GM23338 (cell line): ENCODE measurements around the gene VPREB1. TPM values are rescaled to one million over a fixed set of nuclear protein-coding genes. Genes with fewer than 3 reads are reported as not detected.

Experiments
- ATAC-seq: fragments of 200-7000 bp; cut with Tn5 transposase; 3 replicates; pipeline ENCODE4 v1.9.1; 2020
- DNase-seq: peaks from one replicate; pipeline ENCODE4 v3.0.0-alpha.2; 2015; ENCODE audit warnings: low spot score
- H2AFZ ChIP-seq: fragments of 200-600 bp; sonication (generic); 2 replicates; pipeline ENCODE4 v1.8.0; 2016; ENCODE audit warnings: antibody characterized with exemption, mild to moderate bottlenecking, moderate library complexity
- H3F3A ChIP-seq: fragments of 200-600 bp; sonication (generic); replicated peaks from 2 replicates; pipeline ENCODE4 v1.8.0; 2017; ENCODE audit warnings: antibody characterized with exemption, mixed run types, low read depth
- H3K27ac ChIP-seq: fragments of 200-600 bp; sonication (generic); 2 replicates; pipeline ENCODE4 v1.6.1; 2016; ENCODE audit warnings: low read depth
- H3K27me3 ChIP-seq: fragments of 200-600 bp; sonication (generic); 2 replicates; pipeline ENCODE4 v1.8.0; 2016; ENCODE audit warnings: mild to moderate bottlenecking, mixed run types, moderate library complexity; ENCODE audit not compliant: insufficient read depth
- H3K36me3 ChIP-seq: fragments of 200-600 bp; sonication (generic); 2 replicates; pipeline ENCODE4 v1.8.0; 2016; ENCODE audit warnings: mild to moderate bottlenecking; ENCODE audit not compliant: insufficient read depth
- H3K4me1 ChIP-seq: fragments of 200-600 bp; sonication (generic); 2 replicates; pipeline ENCODE4 v1.8.0; 2016; ENCODE audit warnings: mild to moderate bottlenecking, moderate library complexity; ENCODE audit not compliant: insufficient read depth
- H3K4me2 ChIP-seq: fragments of 200-600 bp; sonication (generic); 2 replicates; pipeline ENCODE4 v1.7.1; 2017; ENCODE audit warnings: mixed run types
- H3K4me3 ChIP-seq: fragments of 200-600 bp; sonication (generic); 2 replicates; pipeline ENCODE4 v1.6.1; 2016; ENCODE audit warnings: mixed run types
- H3K79me2 ChIP-seq: fragments of 200-600 bp; sonication (generic); replicated peaks from 2 replicates; pipeline ENCODE4 v1.8.0; 2017; ENCODE audit warnings: mild to moderate bottlenecking; ENCODE audit not compliant: insufficient read depth
- H3K9me2 ChIP-seq: fragments of 200-600 bp; sonication (generic); 2 replicates; pipeline ENCODE4 v1.8.0; 2017; ENCODE audit not compliant: insufficient read depth
- H4K20me1 ChIP-seq: fragments of 200-600 bp; sonication (generic); replicated peaks from 2 replicates; pipeline ENCODE4 v1.8.0; 2017; ENCODE audit warnings: mild to moderate bottlenecking; ENCODE audit not compliant: insufficient read depth
- H3K27ac Mint-ChIP-seq: 2 replicates; pipeline ENCODE4 v1.8.0; 2020; ENCODE audit warnings: inconsistent platforms, mild to moderate bottlenecking, moderate library complexity, mixed read lengths
- H3K27me3 Mint-ChIP-seq: 3 replicates; pipeline ENCODE4 v1.8.0; 2022; ENCODE audit warnings: low read depth, mild to moderate bottlenecking, moderate library complexity, mixed read lengths, inconsistent platforms; ENCODE audit not compliant: insufficient read depth, poor library complexity
- H3K36me3 Mint-ChIP-seq: 3 replicates; pipeline ENCODE4 v1.8.0; 2021; ENCODE audit warnings: low read depth, mild to moderate bottlenecking, inconsistent platforms, moderate library complexity, mixed read lengths
- H3K4me1 Mint-ChIP-seq: 3 replicates; pipeline ENCODE4 v1.8.0; 2020; ENCODE audit warnings: mild to moderate bottlenecking, inconsistent platforms, mixed read lengths
- H3K4me3 Mint-ChIP-seq: 3 replicates; pipeline ENCODE4 v1.8.0; 2021; ENCODE audit warnings: moderate library complexity, mild to moderate bottlenecking, inconsistent platforms, mixed read lengths
- H3K9me3 Mint-ChIP-seq: 3 replicates; pipeline ENCODE4 v1.8.0; 2020; ENCODE audit warnings: moderate library complexity, mild to moderate bottlenecking, inconsistent platforms, mixed read lengths
- EZH2 ChIP-seq: fragments of 200-600 bp; sonication (generic); IDR thresholded peaks from one replicate; pipeline ENCODE4 v1.8.0; 2017; ENCODE audit warnings: antibody characterized with exemption, mild to moderate bottlenecking, low read depth; ENCODE audit not compliant: unreplicated experiment
- EZH2phosphoT487 ChIP-seq: fragments of 200-600 bp; sonication (generic); IDR thresholded peaks from one replicate; pipeline ENCODE4 v1.8.1; 2018; ENCODE audit warnings: antibody characterized with exemption; ENCODE audit not compliant: unreplicated experiment
- JUNB ChIP-seq: IDR thresholded peaks from one replicate; pipeline ENCODE4 v1.6.1; 2016; ENCODE audit warnings: antibody characterized with exemption; ENCODE audit not compliant: unreplicated experiment
- STAT1 ChIP-seq: IDR thresholded peaks from one replicate; pipeline ENCODE4 v1.6.1; 2016; ENCODE audit warnings: antibody characterized with exemption; ENCODE audit not compliant: unreplicated experiment
- ZNF114 ChIP-seq: fragments of 250-450 bp; sonication (Bioruptor Pico); IDR thresholded peaks from 2 replicates; pipeline ENCODE4 v1.5.0; 2020; ENCODE audit warnings: mild to moderate bottlenecking, moderate library complexity
- ZNF331 ChIP-seq: fragments of 250-450 bp; sonication (Bioruptor Pico); IDR thresholded peaks from 2 replicates; pipeline ENCODE4 v1.5.0; 2020; ENCODE audit warnings: low read depth, mild to moderate bottlenecking, moderate library complexity
- polyA plus RNA-seq: library from polyadenylated mRNA; unstranded; fragments of >200 nt; fragmentation: Nextera tagmentation; extraction: Ambion mirVana; gene quantifications from 2 replicates; pipeline ENCODE4 v1.2.1, GENCODE V29; 2016
- total RNA-seq: library from RNA; depleted of rRNA; stranded (reverse); fragments of >200 nt; shearing (Covaris generic); gene quantifications from 2 replicates; pipeline ENCODE4 v1.2.3, GENCODE V29; 2014
- TF ChIP-seq, protein P1 (sequence below), 2 experiments: fragments of 200-600 bp in 1 of 2; sonication (generic) in 1 of 2; conservative IDR thresholded peaks; 2 replicates each; pipeline versions ENCODE4 v1.5.1 to v1.6.1; 2016 to 2017; ENCODE audit warnings: antibody characterized with exemption in 2 of 2, low read depth in 2 of 2, mild to moderate bottlenecking in 2 of 2, moderate library complexity in 1 of 2
- TF ChIP-seq, protein P2 (sequence below): IDR thresholded peaks from 2 replicates; pipeline ENCODE4 v1.6.1; 2016; ENCODE audit warnings: antibody characterized with exemption
- TF ChIP-seq, protein P3 (sequence below): IDR thresholded peaks from one replicate; pipeline ENCODE4 v1.6.1; 2018; ENCODE audit warnings: antibody characterized with exemption; ENCODE audit not compliant: unreplicated experiment

VPREB1 gene
- total and polyA plus RNA-seq, 2 experiments from 2014 or later, result not detected

DNA sequence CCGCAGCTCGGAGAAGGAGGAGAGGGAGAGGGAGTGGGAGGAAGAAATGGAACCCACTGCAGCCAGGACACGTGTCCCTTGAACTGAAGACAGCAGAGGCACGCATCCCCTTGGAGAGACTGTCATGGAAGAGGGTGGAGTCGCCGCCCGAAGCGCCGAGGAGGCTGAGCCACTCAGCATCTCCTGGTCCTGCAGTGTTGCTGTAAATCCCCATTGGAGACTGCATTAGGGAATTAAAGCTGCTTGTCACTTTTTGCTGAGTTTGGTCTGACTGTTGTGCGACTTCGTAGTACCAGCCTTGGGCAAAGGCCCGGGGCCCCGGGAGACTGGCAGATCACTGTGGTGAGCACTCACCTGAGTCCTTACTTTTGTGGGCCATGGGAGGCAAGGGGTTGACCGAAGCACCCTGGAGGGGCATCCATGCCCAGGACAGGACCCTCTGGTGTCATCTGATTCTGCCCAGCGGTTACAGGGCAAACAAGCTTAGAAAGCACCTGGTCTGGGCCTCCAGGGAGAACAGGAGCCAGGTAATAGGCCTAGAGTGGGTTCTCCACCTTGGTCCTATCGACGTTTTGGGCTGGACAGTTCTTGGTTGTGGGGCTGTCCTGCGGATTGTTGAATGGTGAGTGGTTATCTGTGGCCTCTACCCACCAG lies 797 bp downstream of the VPREB1 start:
- Mint-ChIP-seq H3K27ac (no peak overlapping the region), H3K27me3 (peaks cover 97% of the 10 kb centered on the region), H3K9me3 (peaks cover 5% of the 10 kb centered on the region), H3K4me3 (no peak overlapping the region), H3K36me3 (no peaks in the 10 kb centered on the region), H3K4me1 (no peaks in the 10 kb centered on the region)
- Histone ChIP-seq H4K20me1 (peaks cover 5% of the 10 kb centered on the region), H3K9me2 (no peaks in the 10 kb centered on the region), H3K27ac (no peak overlapping the region), H3K36me3 (no peaks in the 10 kb centered on the region), H3K4me2 (no peak overlapping the region), H2AFZ (no peak overlapping the region), H3F3A (no peaks in the 10 kb centered on the region), H3K4me3 (no peak overlapping the region), H3K4me1 (no peaks in the 10 kb centered on the region), H3K79me2 (no peaks in the 10 kb centered on the region), H3K27me3 (peaks cover 100% of the 10 kb centered on the region)
- no peak for ATAC-seq
- no peak for DNase-seq
- TF ChIP-seq ZNF331 (no peak), EZH2 (no peak), STAT1 (no peak), JUNB (no peak), ZNF114 (no peak), EZH2phosphoT487 (no peak)
- TF ChIP-seq, protein P1, sequence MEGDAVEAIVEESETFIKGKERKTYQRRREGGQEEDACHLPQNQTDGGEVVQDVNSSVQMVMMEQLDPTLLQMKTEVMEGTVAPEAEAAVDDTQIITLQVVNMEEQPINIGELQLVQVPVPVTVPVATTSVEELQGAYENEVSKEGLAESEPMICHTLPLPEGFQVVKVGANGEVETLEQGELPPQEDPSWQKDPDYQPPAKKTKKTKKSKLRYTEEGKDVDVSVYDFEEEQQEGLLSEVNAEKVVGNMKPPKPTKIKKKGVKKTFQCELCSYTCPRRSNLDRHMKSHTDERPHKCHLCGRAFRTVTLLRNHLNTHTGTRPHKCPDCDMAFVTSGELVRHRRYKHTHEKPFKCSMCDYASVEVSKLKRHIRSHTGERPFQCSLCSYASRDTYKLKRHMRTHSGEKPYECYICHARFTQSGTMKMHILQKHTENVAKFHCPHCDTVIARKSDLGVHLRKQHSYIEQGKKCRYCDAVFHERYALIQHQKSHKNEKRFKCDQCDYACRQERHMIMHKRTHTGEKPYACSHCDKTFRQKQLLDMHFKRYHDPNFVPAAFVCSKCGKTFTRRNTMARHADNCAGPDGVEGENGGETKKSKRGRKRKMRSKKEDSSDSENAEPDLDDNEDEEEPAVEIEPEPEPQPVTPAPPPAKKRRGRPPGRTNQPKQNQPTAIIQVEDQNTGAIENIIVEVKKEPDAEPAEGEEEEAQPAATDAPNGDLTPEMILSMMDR (conservative IDR thresholded peaks at IDR 0.05; ENCODE audit: low read depth in 2 of 2), result no peak
- TF ChIP-seq, protein P2, sequence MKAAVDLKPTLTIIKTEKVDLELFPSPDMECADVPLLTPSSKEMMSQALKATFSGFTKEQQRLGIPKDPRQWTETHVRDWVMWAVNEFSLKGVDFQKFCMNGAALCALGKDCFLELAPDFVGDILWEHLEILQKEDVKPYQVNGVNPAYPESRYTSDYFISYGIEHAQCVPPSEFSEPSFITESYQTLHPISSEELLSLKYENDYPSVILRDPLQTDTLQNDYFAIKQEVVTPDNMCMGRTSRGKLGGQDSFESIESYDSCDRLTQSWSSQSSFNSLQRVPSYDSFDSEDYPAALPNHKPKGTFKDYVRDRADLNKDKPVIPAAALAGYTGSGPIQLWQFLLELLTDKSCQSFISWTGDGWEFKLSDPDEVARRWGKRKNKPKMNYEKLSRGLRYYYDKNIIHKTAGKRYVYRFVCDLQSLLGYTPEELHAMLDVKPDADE, result no peak
- TF ChIP-seq, protein P3, sequence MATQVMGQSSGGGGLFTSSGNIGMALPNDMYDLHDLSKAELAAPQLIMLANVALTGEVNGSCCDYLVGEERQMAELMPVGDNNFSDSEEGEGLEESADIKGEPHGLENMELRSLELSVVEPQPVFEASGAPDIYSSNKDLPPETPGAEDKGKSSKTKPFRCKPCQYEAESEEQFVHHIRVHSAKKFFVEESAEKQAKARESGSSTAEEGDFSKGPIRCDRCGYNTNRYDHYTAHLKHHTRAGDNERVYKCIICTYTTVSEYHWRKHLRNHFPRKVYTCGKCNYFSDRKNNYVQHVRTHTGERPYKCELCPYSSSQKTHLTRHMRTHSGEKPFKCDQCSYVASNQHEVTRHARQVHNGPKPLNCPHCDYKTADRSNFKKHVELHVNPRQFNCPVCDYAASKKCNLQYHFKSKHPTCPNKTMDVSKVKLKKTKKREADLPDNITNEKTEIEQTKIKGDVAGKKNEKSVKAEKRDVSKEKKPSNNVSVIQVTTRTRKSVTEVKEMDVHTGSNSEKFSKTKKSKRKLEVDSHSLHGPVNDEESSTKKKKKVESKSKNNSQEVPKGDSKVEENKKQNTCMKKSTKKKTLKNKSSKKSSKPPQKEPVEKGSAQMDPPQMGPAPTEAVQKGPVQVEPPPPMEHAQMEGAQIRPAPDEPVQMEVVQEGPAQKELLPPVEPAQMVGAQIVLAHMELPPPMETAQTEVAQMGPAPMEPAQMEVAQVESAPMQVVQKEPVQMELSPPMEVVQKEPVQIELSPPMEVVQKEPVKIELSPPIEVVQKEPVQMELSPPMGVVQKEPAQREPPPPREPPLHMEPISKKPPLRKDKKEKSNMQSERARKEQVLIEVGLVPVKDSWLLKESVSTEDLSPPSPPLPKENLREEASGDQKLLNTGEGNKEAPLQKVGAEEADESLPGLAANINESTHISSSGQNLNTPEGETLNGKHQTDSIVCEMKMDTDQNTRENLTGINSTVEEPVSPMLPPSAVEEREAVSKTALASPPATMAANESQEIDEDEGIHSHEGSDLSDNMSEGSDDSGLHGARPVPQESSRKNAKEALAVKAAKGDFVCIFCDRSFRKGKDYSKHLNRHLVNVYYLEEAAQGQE, result no peak
